Peyer's patch (tissue), 4 donors: ENCODE data around the gene CMTM1.

Experiments
- CTCF ChIP-seq, 6 experiments: fragments of 450-650 bp in 4 of 6; fragments of 200-600 bp in 2 of 6; sonication (generic) in 1 of 6; IDR thresholded peaks; one replicate each; pipeline ENCODE4 v1.5.1; 2017 to 2019; ENCODE audit warnings: antibody characterized with exemption in 6 of 6, mild to moderate bottlenecking in 3 of 6, moderate library complexity in 1 of 6
- POLR2A ChIP-seq, 2 donors: fragments of 450-650 bp; IDR thresholded peaks; one replicate each; pipeline ENCODE4 v1.5.1; 2017; ENCODE audit warnings: antibody characterized with exemption in 2 of 2, mild to moderate bottlenecking in 2 of 2, moderate library complexity in 2 of 2

DNA sequence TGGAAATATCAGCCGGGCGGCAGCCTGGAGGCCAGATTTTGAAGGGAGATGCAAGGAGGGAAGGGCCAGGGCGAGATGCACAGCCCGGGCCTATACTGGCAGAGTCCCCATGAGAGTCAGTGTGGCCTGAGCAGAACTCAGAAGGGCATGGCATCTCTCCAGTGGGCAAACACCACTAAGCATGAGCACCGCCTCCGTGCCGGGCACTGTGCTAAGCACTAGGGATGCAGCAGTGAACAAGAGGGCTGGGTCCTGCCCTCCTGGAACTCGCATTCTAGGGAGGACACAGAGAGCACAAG, 49.8 kb upstream of the CMTM1 start:
- TF ChIP-seq CTCF (IDR thresholded peaks at IDR 0.05) = no peak
- no peak for TF ChIP-seq POLR2A (IDR thresholded peaks at IDR 0.05)
